Skeletal muscle tissue (tissue), 4 donors: ENCODE data around the gene OST4. TPM values are rescaled to one million over a fixed set of nuclear protein-coding genes. Genes with fewer than 3 reads are reported as not detected.
"Not testable (repeated sequence)": the region's sequence is repeated elsewhere in the genome, so short reads cannot be mapped to it uniquely, and the experiment has no call there.

Source experiments
- H3K27ac ChIP-seq: one replicate; pipeline ENCODE4 v1.7.0; 2013; ENCODE audit warnings: mild to moderate bottlenecking, low read depth, low read length, inconsistent platforms
- H3K27me3 ChIP-seq, 3 donors: one replicate each; pipeline ENCODE4 v1.7.0; 2013; ENCODE audit warnings: low read length in 3 of 3; ENCODE audit not compliant: control insufficient read depth in 3 of 3, insufficient read depth in 3 of 3
- H3K36me3 ChIP-seq, 3 donors: one replicate each; pipeline ENCODE4 v1.7.0; 2013; ENCODE audit warnings: low read length in 3 of 3; ENCODE audit not compliant: control insufficient read depth in 3 of 3, insufficient read depth in 3 of 3
- H3K4me1 ChIP-seq, 3 donors: one replicate each; pipeline ENCODE4 v1.7.0; 2013; ENCODE audit warnings: low read length in 3 of 3, mild to moderate bottlenecking in 3 of 3; ENCODE audit not compliant: control insufficient read depth in 3 of 3, insufficient read depth in 3 of 3
- H3K4me3 ChIP-seq, 3 donors: one replicate each; pipeline ENCODE4 v1.7.0; 2013; ENCODE audit warnings: low read length in 3 of 3
- H3K9ac ChIP-seq, 3 donors: one replicate each; pipeline ENCODE4 v1.7.0; 2013; ENCODE audit warnings: low read length in 3 of 3, mild to moderate bottlenecking in 3 of 3, moderate library complexity in 2 of 3, low read depth in 1 of 3
- H3K9me3 ChIP-seq, 3 donors: one replicate each; pipeline ENCODE4 v1.7.0; 2013; ENCODE audit warnings: low read length in 3 of 3; ENCODE audit not compliant: control insufficient read depth in 3 of 3
- total RNA-seq: library from RNA; depleted of rRNA; stranded (reverse); fragments of >200 nt; gene quantifications from one replicate; pipeline ENCODE4 v1.2.3, GENCODE V29; 2014
- donor health status: Osteomylitis.

OST4 gene
- total RNA-seq, result 352 TPM

DNA sequence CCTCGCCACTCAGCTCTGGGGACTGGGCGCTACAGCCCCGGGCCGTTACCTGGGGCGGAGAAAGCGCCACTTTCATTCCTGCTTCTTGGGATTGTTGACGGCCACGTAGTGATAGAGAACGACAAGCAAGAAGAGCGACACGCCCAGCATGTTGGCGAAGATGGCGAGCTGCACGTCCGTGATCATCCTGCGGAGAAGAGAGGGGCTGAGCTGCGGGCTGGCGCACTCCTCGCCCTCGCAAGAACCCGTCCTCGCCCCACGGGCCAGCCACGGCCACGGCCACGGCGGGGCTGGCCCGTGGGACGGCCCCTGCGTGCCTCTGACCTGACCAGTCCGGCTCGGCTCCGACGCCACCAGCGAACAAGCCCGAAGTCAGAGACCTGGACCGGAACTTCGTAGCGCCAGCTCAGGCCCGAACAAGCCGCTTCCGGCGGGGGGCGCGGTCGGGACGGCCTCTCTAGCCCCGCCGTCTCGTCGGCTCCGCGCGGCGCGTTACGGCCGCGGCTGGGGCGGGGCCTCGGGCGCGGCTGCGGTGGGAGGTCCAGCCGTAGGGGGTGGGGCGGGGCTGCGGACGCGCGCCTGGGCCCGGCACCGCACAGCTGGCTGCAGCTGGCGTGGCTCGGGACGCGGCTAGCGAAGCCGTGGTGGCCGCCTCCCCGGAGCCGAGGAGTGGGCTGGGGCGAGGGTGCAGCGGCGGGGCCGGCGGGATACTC is at the start of gene OST4:
Gene OST4, minus strand, starts transcription at position 378 of the 713 bp plus-strand sequence.
- Histone ChIP-seq H3K9ac (peak within 1 kb of the TSS; percentile 93 to 96 (median 93)), H3K4me1 (peaks cover 37 to 64% (median 39%) of the 10 kb centered on the region in 3 donors), H3K27me3 (no peaks in the 10 kb centered on the region), H3K9me3 (no peaks in the 10 kb centered on the region), H3K36me3 (peaks cover 19 to 27% (median 25%) of the 10 kb centered on the region in 3 donors), H3K27ac (peak within 1 kb of the TSS; percentile 87), H3K4me3 (peak within 1 kb of the TSS; percentile 86 to 99 (median 89))

DNA sequence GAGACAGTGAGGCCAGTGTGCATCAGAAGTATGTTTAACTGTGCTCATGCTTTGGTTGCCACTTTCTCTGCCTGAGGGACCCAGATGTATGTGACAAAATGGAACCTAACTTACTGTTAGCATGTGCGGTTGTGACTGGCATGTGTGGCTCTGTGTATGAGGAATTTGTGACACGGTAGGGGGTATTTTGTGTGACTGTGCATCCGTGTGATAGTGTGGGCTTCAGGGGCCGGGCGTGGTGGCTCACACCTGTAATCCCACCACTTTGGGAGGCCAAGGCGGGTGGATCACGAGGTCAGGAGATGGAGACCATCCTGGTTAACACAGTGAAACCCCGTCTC is 47.8 kb upstream of the OST4 start:
- H3K36me3 ChIP-seq, H3K9me3 ChIP-seq, H3K27ac ChIP-seq: not testable (repeated sequence)
- H3K27me3 ChIP-seq, result peaks cover 10 to 19% (median 12%) of the 10 kb centered on the region in 3 donors
- peaks cover 21 to 27% (median 21%) of the 10 kb centered on the region in 3 donors for H3K4me1 ChIP-seq
- H3K9ac ChIP-seq, result peak overlapping the region in 2 of 3 donors; percentile 3 to 74
- peak overlapping the region; percentile 71 to 78 (median 76) for H3K4me3 ChIP-seq

DNA sequence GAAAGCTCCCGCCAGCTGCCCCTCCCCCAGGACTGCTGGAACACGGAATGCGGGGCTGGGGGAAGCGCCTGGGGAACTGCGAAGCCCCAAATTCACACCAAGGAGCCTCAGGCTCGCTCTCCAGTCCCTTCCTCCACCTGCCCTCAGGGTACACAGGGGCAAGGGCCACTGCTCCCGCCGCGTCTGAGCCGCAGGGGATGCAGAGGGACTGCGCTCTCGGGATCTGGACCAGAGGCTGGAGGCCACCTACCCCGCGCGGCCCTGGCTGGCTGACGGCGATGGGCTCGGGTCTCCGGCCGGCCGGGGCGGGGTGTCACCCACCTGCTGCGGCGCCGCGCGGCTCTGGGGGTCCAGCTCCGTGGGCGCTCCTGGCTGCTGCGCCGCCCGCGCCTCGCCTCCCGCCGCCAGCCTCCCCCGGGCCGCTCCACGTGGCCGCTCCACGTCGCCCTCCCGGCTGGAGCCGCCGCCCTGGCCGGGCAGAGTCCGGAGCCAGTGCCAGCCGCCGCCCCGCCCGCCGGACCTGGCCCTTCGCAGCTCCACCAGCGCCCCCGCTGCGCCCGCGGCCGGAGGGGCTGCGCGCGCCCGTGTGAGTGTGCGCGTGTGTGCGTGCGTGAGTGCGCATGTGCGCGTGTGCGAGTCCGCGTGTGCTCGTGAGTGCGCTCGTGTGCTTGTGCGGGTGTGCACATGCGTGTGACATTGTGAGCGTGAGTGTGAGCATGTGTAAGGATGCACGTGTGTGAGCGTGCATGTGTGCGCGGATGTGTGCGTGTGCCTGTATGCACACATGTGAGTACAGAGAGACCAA is 47.3 kb upstream of the OST4 start, which contains the start of gene CGREF1:
Gene CGREF1, minus strand, starts transcription at position 604 of the 805 bp plus-strand sequence. CDS start 14,762 bp downstream, outside the sequence.
- peaks cover 10 to 19% (median 12%) of the 10 kb centered on the region in 3 donors for H3K27me3 ChIP-seq
- no peaks in the 10 kb centered on the region for H3K36me3 ChIP-seq
- peaks cover 15 to 21% (median 16%) of the 10 kb centered on the region in 3 donors for H3K4me1 ChIP-seq
- H3K9ac ChIP-seq, result peak within 1 kb of the TSS in 2 of 3 donors; percentile 43 to 74
- H3K4me3 ChIP-seq, result peak within 1 kb of the TSS; percentile 71 to 78 (median 76)
- H3K9me3 ChIP-seq, result no peaks in the 10 kb centered on the region
- H3K27ac ChIP-seq, result no peak within 1 kb of the TSS

GRCh38 chr2:27117995-27118524 is 46.6 kb upstream of the OST4 start:
- peaks cover 11 to 16% (median 12%) of the 10 kb centered on the region in 3 donors for H3K4me1 ChIP-seq
- no peaks in the 10 kb centered on the region for H3K36me3 ChIP-seq
- peak overlapping the region in 1 of 3 donors; percentile 74 for H3K9ac ChIP-seq
- peaks cover 10 to 19% (median 12%) of the 10 kb centered on the region in 3 donors for H3K27me3 ChIP-seq
- H3K9me3 ChIP-seq, result no peaks in the 10 kb centered on the region
- H3K27ac ChIP-seq, result no peak overlapping the region
- H3K4me3 ChIP-seq, result peak overlapping the region in 2 of 3 donors; percentile 76 to 78

DNA sequence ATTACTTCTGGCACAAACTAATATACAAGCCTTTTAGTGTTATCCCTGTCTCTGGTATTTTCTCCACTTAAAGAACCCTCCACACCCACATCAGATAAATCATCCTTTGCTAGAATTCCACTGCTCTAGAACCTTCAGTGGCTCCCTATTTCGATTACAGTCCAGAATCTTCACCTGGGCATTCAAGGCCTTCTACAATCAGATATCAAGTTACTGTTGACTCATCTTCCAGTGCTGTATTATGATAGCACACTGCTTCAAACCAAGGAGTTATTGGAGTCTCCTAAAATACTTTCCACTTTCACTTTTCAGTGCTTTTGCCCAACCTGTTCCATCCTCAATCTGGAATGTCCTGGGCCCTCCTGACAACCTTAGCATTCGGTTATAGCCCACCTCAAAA is 44.1 kb upstream of the OST4 start:
- peaks cover 8 to 12% (median 10%) of the 10 kb centered on the region in 3 donors for H3K4me1 ChIP-seq
- no peak overlapping the region for H3K27ac ChIP-seq
- H3K9ac ChIP-seq, result no peak overlapping the region
- no peaks in the 10 kb centered on the region for H3K9me3 ChIP-seq
- H3K4me3 ChIP-seq, result no peak overlapping the region
- H3K27me3 ChIP-seq, result peaks cover 10 to 19% (median 12%) of the 10 kb centered on the region in 3 donors
- H3K36me3 ChIP-seq, result no peaks in the 10 kb centered on the region

GRCh38 chr2:27111392-27112078 is 40.1 kb upstream of the OST4 start:
- not testable (repeated sequence) for H3K27me3 ChIP-seq, H3K4me1 ChIP-seq, H3K9ac ChIP-seq, H3K36me3 ChIP-seq, H3K4me3 ChIP-seq, H3K27ac ChIP-seq, H3K9me3 ChIP-seq

GRCh38 chr2:27110603-27111352 is 39.3 kb upstream of the OST4 start:
- not testable (repeated sequence) for H3K27ac ChIP-seq, H3K4me3 ChIP-seq, H3K36me3 ChIP-seq, H3K4me1 ChIP-seq, H3K9me3 ChIP-seq, H3K27me3 ChIP-seq, H3K9ac ChIP-seq

DNA sequence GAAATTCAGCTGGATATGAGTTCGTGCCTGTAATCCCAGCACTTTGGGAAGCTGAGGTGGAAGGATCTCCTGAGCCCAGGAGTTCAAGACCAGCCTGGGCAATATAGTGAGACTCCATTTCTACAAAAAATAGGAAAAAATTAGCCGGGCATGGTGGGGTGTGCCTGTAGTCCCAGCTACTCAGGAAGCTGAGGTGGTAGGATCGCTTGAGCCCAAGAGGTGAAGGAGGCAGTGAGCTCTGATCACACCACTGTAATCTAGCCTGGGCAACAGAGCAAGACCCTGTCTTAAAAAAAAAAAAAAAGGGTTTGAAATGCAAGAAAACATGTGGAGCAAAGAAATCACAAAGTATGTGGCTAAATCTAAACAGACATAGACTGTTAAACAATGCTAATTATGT is 37.6 kb upstream of the OST4 start:
- Histone ChIP-seq H3K9me3 (no peaks in the 10 kb centered on the region), H3K36me3 (no peaks in the 10 kb centered on the region), H3K27me3 (no peaks in the 10 kb centered on the region), H3K4me1 (no peaks in the 10 kb centered on the region), H3K4me3 (no peak overlapping the region), H3K27ac (no peak overlapping the region), H3K9ac (no peak overlapping the region)

DNA sequence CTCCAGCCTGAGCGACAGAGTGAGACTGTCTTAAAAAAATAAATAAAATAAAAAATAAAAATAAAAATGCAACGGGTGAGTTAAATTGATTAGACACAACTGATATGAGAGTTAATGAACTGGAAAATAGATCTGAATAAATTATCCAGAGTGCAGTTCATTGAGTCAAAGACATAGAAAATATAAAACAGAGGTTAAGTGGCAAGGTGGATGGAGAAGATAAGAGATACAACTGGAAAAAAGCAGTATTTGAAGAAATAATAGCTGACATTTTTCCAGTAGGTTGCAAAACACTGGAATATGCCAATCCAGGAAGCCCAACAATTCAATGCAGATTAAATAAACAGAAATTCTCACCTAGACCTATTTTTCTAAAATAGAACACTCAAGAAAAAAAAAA is 36.8 kb upstream of the OST4 start:
- Histone ChIP-seq H3K9ac (peak overlapping the region in 1 of 3 donors; percentile 25), H3K4me3 (no peak overlapping the region), H3K9me3 (no peaks in the 10 kb centered on the region), H3K36me3 (no peaks in the 10 kb centered on the region), H3K4me1 (no peaks in the 10 kb centered on the region), H3K27ac (no peak overlapping the region), H3K27me3 (no peaks in the 10 kb centered on the region)
